ENCODE measurements around the gene THAP12. TPM values are rescaled to one million over a fixed set of nuclear protein-coding genes. Genes with fewer than 3 reads are reported as not detected.
"Not testable (repeated sequence)": the region's sequence is repeated elsewhere in the genome, so short reads cannot be mapped to it uniquely, and the experiment has no call there.

THAP12 gene
- total RNA-seq, 1 experiment from 2014 or later, result 54.5 TPM

- no peak for DNase-seq (ENCODE audit: low read depth)
Measured at GRCh38 chr11:76327756-76328388, 53.1 kb downstream of the THAP12 start.

- no peak for DNase-seq (ENCODE audit: low read depth)
Measured at GRCh38 chr11:76327202-76327601, 53.7 kb downstream of the THAP12 start.

- DNase-seq (ENCODE audit: low read depth), result no peak
Measured at GRCh38 chr11:76325185-76325584, 55.7 kb downstream of the THAP12 start.

GRCh38 chr11:76323804-76324203 is 57.1 kb downstream of the THAP12 start:
- DNase-seq (ENCODE audit: low read depth), result no peak

- DNase-seq (ENCODE audit: low read depth), result not testable (repeated sequence)
Measured at GRCh38 chr11:76323375-76323774, 57.6 kb downstream of the THAP12 start.

- no peak for DNase-seq (ENCODE audit: low read depth)
Measured at GRCh38 chr11:76322942-76323341, 58.0 kb downstream of the THAP12 start.

DNA sequence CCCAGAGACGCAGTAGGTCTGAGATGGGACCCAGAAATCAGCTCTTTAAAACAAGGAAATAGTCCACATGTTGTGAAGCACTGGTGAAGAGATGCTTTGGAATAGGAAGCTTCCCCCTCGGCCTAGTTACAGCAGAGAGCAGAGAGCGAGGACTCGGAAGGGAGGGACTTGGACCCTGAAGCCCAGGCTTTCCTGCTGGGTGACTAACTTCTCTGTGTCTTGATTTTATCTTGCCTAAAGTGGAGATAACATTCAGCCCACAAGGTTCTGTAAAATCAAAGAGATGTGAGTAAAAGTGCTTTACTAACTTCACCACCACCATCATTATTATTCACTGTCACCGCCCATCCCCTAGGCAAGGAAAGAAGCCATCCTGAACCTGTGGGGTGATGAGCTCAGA is 58.4 kb downstream of the THAP12 start:
- no peak for DNase-seq (ENCODE audit: low read depth)

GRCh38 chr11:76321820-76322524 is 59.0 kb downstream of the THAP12 start:
- DNase-seq (ENCODE audit: low read depth), result no peak

- DNase-seq (ENCODE audit: low read depth), result no peak
Measured at GRCh38 chr11:76321340-76321739, 59.6 kb downstream of the THAP12 start.

DNA sequence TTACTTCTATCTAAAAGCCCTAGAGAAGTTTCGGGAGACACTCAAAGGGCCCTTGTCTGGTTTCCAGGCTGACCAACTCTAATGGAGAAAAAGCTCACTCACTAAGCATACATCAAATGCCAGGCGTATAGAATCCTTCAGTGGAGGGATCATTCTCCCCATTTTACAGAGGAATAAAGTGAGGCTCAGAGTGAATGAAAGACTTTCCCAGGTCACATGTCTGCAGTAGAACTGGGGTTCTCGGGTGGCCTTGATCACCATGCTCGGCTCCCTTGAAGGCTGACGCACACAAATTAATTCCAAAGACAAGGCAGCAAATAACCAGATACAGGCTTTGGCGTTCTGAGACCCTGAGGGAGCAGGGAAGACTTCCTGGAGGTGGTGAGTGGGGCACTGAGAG is 60.0 kb downstream of the THAP12 start:
- no peak for DNase-seq (ENCODE audit: low read depth)

DNA sequence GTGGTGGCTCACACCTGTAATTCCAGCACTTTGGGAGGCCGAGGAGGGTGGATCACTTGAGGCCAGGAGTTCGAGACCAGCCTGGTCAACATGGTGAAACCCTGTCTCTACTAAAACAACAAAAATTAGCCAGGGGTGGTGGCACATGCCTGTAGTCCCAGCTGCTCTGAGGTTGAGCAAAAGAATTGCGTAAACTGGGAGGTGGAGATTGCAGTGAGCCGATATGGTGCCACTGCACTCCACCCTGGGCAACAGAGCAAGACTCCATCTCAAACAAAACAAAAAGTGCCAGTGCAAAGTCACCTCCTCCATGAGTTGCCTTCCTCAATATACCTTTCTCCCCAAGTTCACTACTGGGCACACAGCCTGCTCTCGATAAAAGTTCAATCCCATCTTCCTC is 61.1 kb downstream of the THAP12 start:
- DNase-seq (ENCODE audit: low read depth), result not testable (repeated sequence)

DNA sequence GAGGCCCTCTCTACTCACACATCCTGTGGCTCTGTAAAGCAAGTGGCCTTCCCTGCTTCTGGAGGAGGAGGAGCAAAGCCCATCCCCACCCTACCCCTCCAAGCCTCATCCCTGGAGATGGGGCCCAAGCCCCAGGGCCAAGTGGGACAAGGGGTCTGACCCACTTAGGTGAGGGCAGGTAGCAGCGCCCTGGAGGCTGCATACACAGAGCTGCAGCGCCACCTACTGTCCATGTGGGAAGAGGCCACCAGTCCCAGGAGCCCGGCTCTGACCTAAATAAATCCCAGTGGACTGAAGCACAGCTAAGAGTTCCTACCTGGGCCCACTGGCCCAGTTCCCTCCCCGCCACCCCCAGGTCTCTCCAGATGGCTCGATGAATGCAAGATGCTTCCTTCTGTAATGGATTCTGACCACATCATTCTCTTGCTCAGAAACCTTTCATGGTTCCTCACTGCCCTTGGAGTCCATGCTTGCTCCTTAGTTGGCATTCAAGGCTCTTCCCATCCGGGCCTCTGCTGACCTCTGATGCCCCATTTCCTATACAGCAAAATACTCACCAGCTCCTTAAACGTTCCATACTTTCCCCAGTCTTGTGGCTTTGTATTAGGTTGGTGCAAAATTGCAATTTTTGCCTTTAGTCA is 62.1 kb downstream of the THAP12 start:
- peak; percentile 78 for DNase-seq (ENCODE audit: low read depth)

DNA sequence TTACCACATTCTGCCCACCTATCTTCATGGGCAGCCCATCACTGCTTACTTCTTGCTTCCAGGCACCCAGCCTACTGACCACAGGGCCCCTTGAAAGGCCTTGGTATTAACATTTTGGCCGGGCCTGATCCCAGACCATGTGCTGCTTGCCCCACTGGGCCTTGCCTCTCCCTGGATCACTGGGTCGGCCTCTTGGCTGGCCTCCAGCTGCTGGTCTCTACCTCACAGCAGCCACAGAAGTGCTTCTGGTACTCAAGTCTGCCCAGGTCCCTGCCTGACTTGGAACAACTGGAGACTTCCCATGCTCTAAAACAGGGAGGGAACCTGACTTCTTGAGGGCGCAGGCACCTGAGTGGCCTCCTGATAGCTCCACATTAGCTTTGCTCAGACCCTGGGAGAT is 63.6 kb downstream of the THAP12 start:
- no peak for DNase-seq (ENCODE audit: low read depth)

DNA sequence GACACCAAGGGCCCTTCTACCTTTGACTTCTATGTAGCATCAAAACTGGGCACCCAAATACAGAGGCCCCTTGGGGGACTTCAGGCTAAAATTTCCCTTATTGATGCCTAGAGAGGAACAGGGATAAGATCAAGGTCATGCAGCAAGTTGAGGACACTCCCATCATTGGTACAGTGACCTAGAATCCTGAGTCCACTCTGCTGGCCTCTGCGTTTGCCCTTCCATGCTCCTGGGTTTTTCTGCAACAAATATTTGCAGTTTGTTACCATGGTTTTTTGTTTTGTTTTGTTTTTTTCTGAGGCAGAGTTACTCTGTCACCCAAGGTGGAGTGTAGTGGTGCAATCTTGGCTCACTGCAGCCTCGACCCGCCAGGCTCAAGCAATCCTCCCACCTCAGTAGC is 64.2 kb downstream of the THAP12 start:
- DNase-seq (ENCODE audit: low read depth), result no peak

DNA sequence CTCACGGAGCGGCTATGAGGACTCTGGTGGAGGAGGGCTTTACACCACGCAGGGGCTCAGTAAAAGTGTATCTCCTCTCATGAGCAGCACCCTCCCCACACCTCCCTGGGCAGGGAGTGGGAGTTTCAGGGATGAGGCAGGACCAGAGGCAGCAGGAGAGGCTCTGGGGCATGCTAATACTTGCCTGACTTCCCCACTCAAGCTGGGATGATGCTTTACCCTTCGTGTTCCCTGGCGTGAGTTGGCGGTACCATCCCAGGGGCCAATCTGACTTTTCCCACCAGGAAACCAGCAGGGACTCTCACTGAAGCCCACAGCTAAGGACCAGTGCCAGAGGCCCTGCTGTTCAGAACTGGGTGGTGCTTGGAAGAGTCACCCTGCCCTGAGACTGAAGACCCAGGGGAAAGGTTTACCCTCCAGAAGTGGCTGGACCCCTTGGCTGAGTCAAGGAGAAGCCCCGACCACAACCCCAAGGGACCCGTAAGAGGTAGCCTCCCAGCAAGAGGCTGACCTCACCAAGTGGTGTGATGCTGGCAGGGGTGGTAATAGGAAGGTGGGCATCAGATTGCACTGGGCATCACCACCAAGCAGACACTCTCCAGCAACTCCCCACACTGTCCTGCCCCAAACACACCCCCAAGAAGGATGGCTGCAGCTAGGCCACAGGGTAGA is 65.6 kb downstream of the THAP12 start:
- no peak for DNase-seq (ENCODE audit: low read depth)

DNA sequence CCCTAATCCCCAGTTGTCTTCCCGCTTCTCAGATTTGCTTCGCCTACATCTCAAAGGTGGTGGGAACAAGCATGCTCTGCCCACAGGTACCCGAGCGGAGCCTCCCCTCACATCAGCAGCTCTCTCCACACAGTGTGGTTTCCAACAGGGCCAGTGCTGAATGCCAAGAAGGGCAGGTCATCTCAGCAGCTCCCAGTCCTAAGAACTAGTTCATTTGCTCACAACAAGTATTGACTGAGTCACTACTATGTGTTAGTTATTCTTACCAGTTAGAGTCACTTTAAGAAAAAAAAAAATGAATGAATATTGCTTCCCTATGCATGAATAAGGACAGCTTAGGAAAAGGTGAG is 66.2 kb downstream of the THAP12 start:
- peak; percentile 41 for DNase-seq (ENCODE audit: low read depth)

DNA sequence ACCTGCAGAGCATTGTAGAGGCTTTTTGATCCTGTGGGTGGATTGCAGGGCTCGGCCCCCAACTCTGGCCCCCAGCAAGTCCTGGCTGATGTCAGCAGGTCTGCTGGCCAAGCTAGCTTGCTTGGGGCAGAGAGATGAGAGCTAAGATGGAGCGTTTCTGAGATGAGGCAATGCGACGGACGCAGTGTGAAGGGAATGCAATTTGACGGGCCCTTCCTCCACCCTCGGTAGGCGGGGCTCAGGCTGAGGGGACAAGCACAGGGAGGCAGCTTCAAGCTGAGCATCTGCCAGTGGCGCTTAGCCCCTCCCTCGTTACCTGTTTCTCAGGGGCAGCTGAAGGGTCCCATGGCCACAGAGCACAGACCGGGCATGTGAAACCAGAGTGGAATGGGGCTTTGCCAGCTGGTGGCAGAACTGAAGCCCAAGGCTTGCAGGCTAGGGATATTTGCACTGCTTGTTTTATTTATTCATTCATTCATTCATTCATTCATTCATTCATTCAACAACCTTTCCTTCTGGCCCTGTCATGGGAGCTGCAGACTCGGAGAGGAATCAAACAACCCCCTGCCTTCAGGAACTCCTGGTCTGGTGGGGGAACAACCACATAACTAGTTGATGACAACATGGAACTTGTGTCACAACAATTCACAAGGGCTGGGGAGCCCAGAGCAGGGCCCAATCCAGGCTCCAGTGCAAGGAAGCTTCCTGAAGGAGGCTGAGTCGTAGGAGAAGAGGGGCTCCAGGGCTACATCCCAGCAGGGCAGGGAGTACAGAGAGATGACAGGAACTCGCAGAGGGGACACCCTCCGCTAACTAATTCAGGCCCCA is 66.8 kb downstream of the THAP12 start:
- no peak for DNase-seq (ENCODE audit: low read depth)

DNA sequence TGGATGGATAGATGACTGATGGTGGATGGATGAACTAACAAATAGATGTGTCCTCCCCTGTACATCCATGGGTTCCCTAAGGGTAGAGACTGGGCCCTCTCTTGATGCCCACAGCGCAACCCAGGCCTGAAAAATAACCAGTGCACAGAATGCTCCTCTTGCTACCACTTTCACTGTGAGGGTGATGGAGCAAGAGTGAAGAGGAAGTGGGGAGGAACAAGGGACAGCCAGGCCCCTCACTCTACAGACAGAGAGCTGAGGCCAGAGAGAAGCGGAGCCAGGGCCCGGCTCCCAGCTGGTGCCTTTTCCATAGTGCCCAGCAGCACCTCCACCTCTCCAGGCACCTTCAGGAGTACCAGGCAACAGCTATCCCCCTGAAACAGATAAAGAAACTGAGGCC is 67.7 kb downstream of the THAP12 start:
- DNase-seq (ENCODE audit: low read depth), result no peak

DNA sequence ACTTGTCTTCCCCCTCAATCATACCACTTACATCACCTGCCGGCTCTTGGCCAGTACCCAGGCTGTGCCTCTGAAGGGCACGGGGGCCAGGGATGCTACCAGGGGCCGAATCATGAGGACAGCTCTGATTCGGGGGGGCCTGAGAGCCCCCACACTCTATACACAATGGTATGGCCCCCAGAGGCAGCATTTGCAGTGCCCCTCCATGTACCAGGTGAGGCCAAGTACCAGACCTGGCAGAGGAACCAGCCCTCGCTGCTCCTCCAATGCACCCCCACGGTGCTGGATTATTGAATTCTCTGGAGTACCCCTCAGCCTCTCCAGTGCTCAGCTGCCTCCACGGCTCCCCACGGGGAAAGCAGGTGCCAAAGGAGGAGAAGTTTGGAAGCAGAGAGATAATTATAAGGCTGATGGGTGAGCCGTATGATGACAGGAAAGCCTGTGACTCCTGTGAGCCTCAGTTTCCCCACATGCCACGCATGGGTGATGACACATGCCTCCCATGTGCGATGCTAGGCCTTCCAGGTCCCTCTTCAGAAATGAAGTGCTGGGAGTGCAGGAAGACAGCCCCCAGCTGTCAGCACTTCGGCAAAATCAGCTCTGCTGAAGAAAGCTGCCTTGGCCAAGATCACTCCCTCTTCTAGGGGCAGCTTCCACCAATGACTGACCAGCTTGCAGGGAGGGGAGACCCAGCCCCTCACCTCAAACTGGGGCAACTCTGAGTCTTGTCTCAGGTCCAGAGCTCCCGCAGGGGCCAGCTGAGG is 69.9 kb downstream of the THAP12 start:
- no peak for DNase-seq (ENCODE audit: low read depth)

GRCh38 chr11:76307978-76308747 is 72.8 kb downstream of the THAP12 start:
- DNase-seq (ENCODE audit: low read depth), result no peak

Measured in Daoy (cell line).